Peyer's patch (tissue), 4 donors: ENCODE results near the gene TCF12.

Experiments
- POLR2A ChIP-seq, 2 donors: fragments of 450-650 bp; IDR thresholded peaks; one replicate each; pipeline ENCODE4 v1.5.1; 2017; ENCODE audit warnings: antibody characterized with exemption in 2 of 2, mild to moderate bottlenecking in 2 of 2, moderate library complexity in 2 of 2
- TF ChIP-seq, protein P1 (sequence below), 6 experiments: fragments of 450-650 bp in 4 of 6; fragments of 200-600 bp in 2 of 6; sonication (generic) in 1 of 6; IDR thresholded peaks; one replicate each; pipeline ENCODE4 v1.5.1; 2017 to 2019; ENCODE audit warnings: antibody characterized with exemption in 6 of 6, mild to moderate bottlenecking in 3 of 6, moderate library complexity in 1 of 6

- TF ChIP-seq, protein P1, sequence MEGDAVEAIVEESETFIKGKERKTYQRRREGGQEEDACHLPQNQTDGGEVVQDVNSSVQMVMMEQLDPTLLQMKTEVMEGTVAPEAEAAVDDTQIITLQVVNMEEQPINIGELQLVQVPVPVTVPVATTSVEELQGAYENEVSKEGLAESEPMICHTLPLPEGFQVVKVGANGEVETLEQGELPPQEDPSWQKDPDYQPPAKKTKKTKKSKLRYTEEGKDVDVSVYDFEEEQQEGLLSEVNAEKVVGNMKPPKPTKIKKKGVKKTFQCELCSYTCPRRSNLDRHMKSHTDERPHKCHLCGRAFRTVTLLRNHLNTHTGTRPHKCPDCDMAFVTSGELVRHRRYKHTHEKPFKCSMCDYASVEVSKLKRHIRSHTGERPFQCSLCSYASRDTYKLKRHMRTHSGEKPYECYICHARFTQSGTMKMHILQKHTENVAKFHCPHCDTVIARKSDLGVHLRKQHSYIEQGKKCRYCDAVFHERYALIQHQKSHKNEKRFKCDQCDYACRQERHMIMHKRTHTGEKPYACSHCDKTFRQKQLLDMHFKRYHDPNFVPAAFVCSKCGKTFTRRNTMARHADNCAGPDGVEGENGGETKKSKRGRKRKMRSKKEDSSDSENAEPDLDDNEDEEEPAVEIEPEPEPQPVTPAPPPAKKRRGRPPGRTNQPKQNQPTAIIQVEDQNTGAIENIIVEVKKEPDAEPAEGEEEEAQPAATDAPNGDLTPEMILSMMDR (IDR thresholded peaks at IDR 0.05): no peak
- no peak for TF ChIP-seq POLR2A (IDR thresholded peaks at IDR 0.05)
Measured at GRCh38 chr15:56964182-56964581, 45.7 kb downstream of the TCF12 start.
